Measurements from ENCODE around the gene CDK5RAP2. TPM values are rescaled to one million over a fixed set of nuclear protein-coding genes. Genes with fewer than 3 reads are reported as not detected.

CDK5RAP2 gene
- total RNA-seq, 1 experiment from 2014 or later = 56.4 TPM

- Histone ChIP-seq H3K56ac (ENCODE audit: insufficient read length, low read depth, low read length) (no peak overlapping the region), H3K79me1 (ENCODE audit: insufficient read depth, low read depth, low read length, poor library complexity, severe bottlenecking) (no peaks in the 10 kb centered on the region), H4K5ac (ENCODE audit: insufficient read length, low read depth, low read length) (no peak overlapping the region), H3K23ac (ENCODE audit: insufficient read length, low read depth, low read length) (no peak overlapping the region), H3K4me2 (ENCODE audit: insufficient read depth, insufficient read length, low read length) (no peak overlapping the region), H3K14ac (ENCODE audit: insufficient read depth, low read length) (no peak overlapping the region), H3K23me2 (ENCODE audit: insufficient read length, low read depth, low read length, poor library complexity, severe bottlenecking) (no peaks in the 10 kb centered on the region), H2AK5ac (ENCODE audit: insufficient read length, low read length) (no peak overlapping the region), H3K27ac (ENCODE audit: insufficient read length, low read depth, low read length) (no peak overlapping the region), H2BK120ac (ENCODE audit: low read depth, low read length, poor library complexity, severe bottlenecking) (no peak overlapping the region), H4K91ac (ENCODE audit: insufficient read length, low read depth, low read length) (no peak overlapping the region), H3K9ac (ENCODE audit: extremely low read depth, insufficient read length, low read length) (no peak overlapping the region), H2BK20ac (ENCODE audit: low read depth, low read length, poor library complexity, severe bottlenecking) (no peak overlapping the region), H3T11ph (ENCODE audit: low read length) (no peak overlapping the region), H4K8ac (replicated peaks; ENCODE audit: insufficient read length, low read depth, low read length) (no peak overlapping the region), H3K27me3 (ENCODE audit: insufficient read depth, low read length) (no peaks in the 10 kb centered on the region; the same call in 1 of the 2 replicates), H2BK12ac (ENCODE audit: insufficient read length, low read depth, low read length) (no peak overlapping the region), H3K9me3 (ENCODE audit: control insufficient read depth, low read depth, low read length) (no peaks in the 10 kb centered on the region), H2AFZ (ENCODE audit: low read length) (no peak overlapping the region), H3K79me2 (ENCODE audit: insufficient read depth, low read length) (no peaks in the 10 kb centered on the region), H3K18ac (ENCODE audit: insufficient read length, low read depth, low read length) (no peak overlapping the region), H2BK15ac (ENCODE audit: low read depth, low read length) (no peak overlapping the region), H3K4me1 (ENCODE audit: insufficient read depth, low read length) (no peaks in the 10 kb centered on the region), H4K20me1 (ENCODE audit: control insufficient read depth, insufficient read depth, insufficient read length) (no peaks in the 10 kb centered on the region), H3K4ac (ENCODE audit: low read depth, low read length) (no peak overlapping the region), H2BK5ac (ENCODE audit: insufficient read length, low read length) (no peak overlapping the region)
- H3K9me3 Mint-ChIP-seq = no peaks in the 10 kb centered on the region
- no peaks in the 10 kb centered on the region for H3K4me1 Mint-ChIP-seq
- no peak overlapping the region for H3K27ac Mint-ChIP-seq
- no peak for DNase-seq
- no peak overlapping the region for H3K4me3 Mint-ChIP-seq
- H3K36me3 Mint-ChIP-seq (ENCODE audit: insufficient read depth in 1 of 3, low read depth in 3 of 3) = no peaks in the 10 kb centered on the region
- WGBS (ENCODE audit: extremely low coverage, insufficient read length, low lambda C conversion rate) = no CpG with 5 or more reads among the region's 2 CpGs
- no peaks in the 10 kb centered on the region for H3K27me3 Mint-ChIP-seq (ENCODE audit: low read depth)
- TF ChIP-seq CTCF (conservative IDR thresholded peaks at IDR 0.05) = no peak
These were observed 29.7 kb upstream of the CDK5RAP2 start for GRCh38 chr9:120609636-120610035.

All from H9 (cell line).